Loucy (cell line): ENCODE results near the gene SHMT2.

Experiments
- H2AFZ ChIP-seq: fragments of 200-600 bp; sonication (generic); 2 replicates; pipeline ENCODE4 v1.6.0; 2016; ENCODE audit warnings: antibody characterized with exemption, mild to moderate bottlenecking, low read length, moderate library complexity
- H3F3A ChIP-seq: fragments of 200-600 bp; 2 replicates; pipeline ENCODE4 v1.6.0; 2016; ENCODE audit warnings: antibody characterized with exemption, low read depth, mild to moderate bottlenecking
- H3K27me3 ChIP-seq: fragments of 200-600 bp; sonication (generic); 2 replicates; pipeline ENCODE4 v1.6.1; 2014; ENCODE audit warnings: low read length, mild to moderate bottlenecking; ENCODE audit not compliant: insufficient read depth, poor library complexity, severe bottlenecking
- H3K36me3 ChIP-seq: fragments of 200-600 bp; sonication (generic); 2 replicates; pipeline ENCODE4 v1.6.1; 2016; ENCODE audit warnings: low read length; ENCODE audit not compliant: insufficient read depth
- H3K4me1 ChIP-seq: fragments of 200-600 bp; sonication (generic); 2 replicates; pipeline ENCODE4 v1.5.1; 2014; ENCODE audit warnings: low read length, mild to moderate bottlenecking; ENCODE audit not compliant: insufficient read depth, poor library complexity, severe bottlenecking
- H3K4me2 ChIP-seq: fragments of 200-600 bp; sonication (generic); 2 replicates; pipeline ENCODE4 v1.6.0; 2014; ENCODE audit warnings: antibody characterized with exemption, low read length, low read depth, mild to moderate bottlenecking; ENCODE audit not compliant: poor library complexity, severe bottlenecking
- H3K4me3 ChIP-seq: fragments of 200-600 bp; sonication (generic); 2 replicates; pipeline ENCODE4 v1.5.1; 2014; ENCODE audit warnings: low read length, mild to moderate bottlenecking, mixed read lengths; ENCODE audit not compliant: poor library complexity, severe bottlenecking
- H3K79me2 ChIP-seq: fragments of 200-600 bp; sonication (generic); 2 replicates; pipeline ENCODE4 v1.6.1; 2014; ENCODE audit warnings: low read length; ENCODE audit not compliant: insufficient read depth
- H3K9ac ChIP-seq: fragments of 200-600 bp; sonication (generic); 2 replicates; pipeline ENCODE4 v1.6.0; 2014; ENCODE audit warnings: mild to moderate bottlenecking, low read depth, low read length, moderate library complexity; ENCODE audit not compliant: poor library complexity, severe bottlenecking
- H3K9me2 ChIP-seq: fragments of 200-600 bp; sonication (generic); replicated peaks from 2 replicates; pipeline ENCODE4 v1.6.1; 2016; ENCODE audit warnings: low read depth, low read length, mixed read lengths
- H3K9me3 ChIP-seq: fragments of 200-600 bp; sonication (generic); 2 replicates; pipeline ENCODE4 v1.6.1; 2014; ENCODE audit warnings: mild to moderate bottlenecking, antibody characterized with exemption, low read length, low read depth; ENCODE audit not compliant: insufficient read depth
- H4K20me1 ChIP-seq: fragments of 200-600 bp; sonication (generic); 2 replicates; pipeline ENCODE4 v1.6.0; 2014; ENCODE audit warnings: antibody characterized with exemption, low read length, mild to moderate bottlenecking; ENCODE audit not compliant: insufficient read depth, poor library complexity, severe bottlenecking
- CTCF ChIP-seq: fragments of 200-600 bp; sonication (generic); conservative IDR thresholded peaks from 2 replicates; pipeline ENCODE4 v1.5.1; 2014; ENCODE audit warnings: mild to moderate bottlenecking, antibody characterized with exemption, low read length
- EZH2phosphoT487 ChIP-seq: fragments of 200-600 bp; IDR thresholded peaks from 2 replicates; pipeline ENCODE4 v1.6.1; 2018; ENCODE audit warnings: antibody characterized with exemption, mild to moderate bottlenecking, moderate library complexity, borderline replicate concordance

The SHMT2 gene

GRCh38 chr12:57237932-57238853 lies 8.7 kb downstream of the SHMT2 start:
- no peak overlapping the region for H3K4me3 ChIP-seq
- H3K9ac ChIP-seq = peak overlapping the region; percentile 69
- peaks cover 24% of the 10 kb centered on the region for H3K4me1 ChIP-seq
- H3K79me2 ChIP-seq = peaks cover 7% of the 10 kb centered on the region; the same call in 1 of the 2 replicates
- no peak for TF ChIP-seq CTCF
- H2AFZ ChIP-seq = no peak overlapping the region
- H3K9me3 ChIP-seq = no peaks in the 10 kb centered on the region
- peak overlapping the region; percentile 76 for H3K4me2 ChIP-seq
- no peaks in the 10 kb centered on the region for H3K27me3 ChIP-seq
- H3K36me3 ChIP-seq = peaks cover 13% of the 10 kb centered on the region; the same call in 1 of the 2 replicates
- H3F3A ChIP-seq = no peaks in the 10 kb centered on the region
- no peaks in the 10 kb centered on the region for H3K9me2 ChIP-seq
- H4K20me1 ChIP-seq = peaks cover 16% of the 10 kb centered on the region

DNA sequence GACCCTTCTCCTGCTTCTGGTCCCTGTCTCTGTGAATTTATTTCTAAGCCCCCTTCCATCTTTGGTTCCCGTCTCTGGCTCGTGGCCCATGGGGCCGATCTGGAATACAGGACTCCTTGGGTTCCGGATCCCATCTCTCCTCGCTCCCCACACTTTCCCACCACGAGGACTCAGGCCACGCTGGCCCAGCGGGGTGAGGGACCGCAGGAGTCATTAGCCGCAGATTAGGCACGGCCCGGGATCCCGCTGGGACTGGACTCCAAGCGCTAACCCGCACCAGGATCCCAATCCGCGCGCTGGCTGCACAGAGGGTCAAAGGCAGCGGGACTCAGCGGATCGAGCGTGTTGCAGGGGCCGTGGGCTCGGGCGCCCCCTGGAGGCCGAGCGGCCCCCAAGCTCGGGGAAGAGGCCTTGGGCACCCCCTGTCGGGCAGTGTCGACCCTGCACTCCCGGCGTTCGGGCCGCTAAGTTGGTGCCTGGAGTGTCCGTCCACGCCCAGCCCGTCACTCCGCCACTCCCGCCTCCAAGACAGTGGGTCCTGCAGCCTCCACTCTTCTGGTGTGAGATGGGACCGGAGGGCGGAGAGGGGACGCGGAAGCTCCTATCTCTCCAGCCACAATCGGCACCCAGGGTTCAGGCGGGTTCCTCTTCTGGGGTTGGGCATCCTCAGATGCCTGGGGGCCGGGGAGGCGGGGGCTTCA lies 9.5 kb downstream of the SHMT2 start:
- Histone ChIP-seq H2AFZ (peak overlapping the region; percentile 66; the same call in 1 of the 2 replicates), H3K9me3 (no peaks in the 10 kb centered on the region), H3K36me3 (peaks cover 5% of the 10 kb centered on the region; the same call in 1 of the 2 replicates), H3K9me2 (no peaks in the 10 kb centered on the region), H4K20me1 (peaks cover 10% of the 10 kb centered on the region), H3K79me2 (no peaks in the 10 kb centered on the region), H3K4me2 (peak overlapping the region; percentile 76), H3F3A (no peaks in the 10 kb centered on the region), H3K9ac (peak overlapping the region; percentile 69), H3K4me1 (peaks cover 20% of the 10 kb centered on the region), H3K4me3 (peak overlapping the region; percentile 74), H3K27me3 (no peaks in the 10 kb centered on the region)
- TF ChIP-seq CTCF (peak; percentile 100), EZH2phosphoT487 (no peak)

DNA sequence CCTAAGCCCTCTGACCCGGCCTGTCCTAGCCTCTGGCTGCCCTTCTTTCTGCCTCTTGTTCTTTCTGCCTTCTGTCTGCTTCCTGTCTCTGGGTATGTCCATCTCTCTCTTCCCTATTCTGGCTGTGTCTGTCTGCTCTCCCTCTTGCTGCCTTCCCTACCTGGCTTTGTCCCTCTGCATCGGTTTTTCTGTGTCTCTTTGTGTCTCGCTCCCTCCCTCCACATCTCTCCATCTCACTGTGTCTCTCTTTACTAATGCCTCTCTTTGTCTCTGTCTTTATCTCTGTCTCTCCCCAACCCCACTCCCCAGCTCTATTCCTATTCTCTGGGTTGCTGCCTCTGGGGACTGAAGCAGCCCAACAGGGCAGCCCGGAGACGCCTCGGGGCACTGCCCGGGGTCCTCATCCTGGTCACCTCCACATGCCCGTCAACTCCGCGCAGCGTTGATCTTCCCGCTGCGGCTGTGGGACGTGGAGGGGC lies 10.1 kb downstream of the SHMT2 start:
- H3K4me2 ChIP-seq = peak overlapping the region; percentile 76
- peak overlapping the region; percentile 74 for H3K4me3 ChIP-seq
- H3F3A ChIP-seq = no peaks in the 10 kb centered on the region
- no peaks in the 10 kb centered on the region for H3K9me3 ChIP-seq
- no peaks in the 10 kb centered on the region for H3K79me2 ChIP-seq
- TF ChIP-seq CTCF = no peak
- no peak for TF ChIP-seq EZH2phosphoT487
- peak overlapping the region; percentile 69 for H3K9ac ChIP-seq
- H3K4me1 ChIP-seq = peaks cover 13% of the 10 kb centered on the region
- H3K36me3 ChIP-seq = no peaks in the 10 kb centered on the region
- H2AFZ ChIP-seq = peak overlapping the region; percentile 66
- no peaks in the 10 kb centered on the region for H3K27me3 ChIP-seq
- peaks cover 7% of the 10 kb centered on the region for H4K20me1 ChIP-seq
- H3K9me2 ChIP-seq = no peaks in the 10 kb centered on the region
